D721Med (cell line): ENCODE results near the gene LRRN2.
A peak's percentile ranks its signal among the peaks of the same experiment; 100 is the strongest.

Experiments
- DNase-seq: peaks from one replicate; pipeline ENCODE4 v3.0.0; 2011; ENCODE audit warnings: low spot score; ENCODE audit not compliant: insufficient read length
- FAIRE-seq: peaks from 2 replicates; lab custom pipeline; 2011; peaks lifted over from hg19 to GRCh38; lab: Jason Lieb, UNC
- CTCF ChIP-seq: IDR thresholded peaks from 2 replicates; pipeline ENCODE4 v1.5.1; 2012; ENCODE audit warnings: mild to moderate bottlenecking, control low read depth; ENCODE audit not compliant: insufficient read depth; ENCODE audit errors: missing control alignments

The LRRN2 gene

GRCh38 chr1:204705888-204706837 lies 20.6 kb upstream of the LRRN2 start:
- DNase-seq (no peak), FAIRE-seq (no peak)
- no peak for TF ChIP-seq CTCF

GRCh38 chr1:204705493-204705811 lies 19.9 kb upstream of the LRRN2 start:
- TF ChIP-seq CTCF, result no peak
- DNase-seq (no peak), FAIRE-seq (no peak)

- no peak for TF ChIP-seq CTCF
- FAIRE-seq (peak; percentile 74), DNase-seq (no peak)
These were observed 19.4 kb upstream of the LRRN2 start for GRCh38 chr1:204704794-204705492.

- DNase-seq, result no peak
- FAIRE-seq, result no peak
- TF ChIP-seq CTCF, result no peak
These were observed 18.5 kb upstream of the LRRN2 start for GRCh38 chr1:204703826-204704612.

- DNase-seq (no peak), FAIRE-seq (no peak)
- no peak for TF ChIP-seq CTCF
These were observed 17.7 kb upstream of the LRRN2 start for GRCh38 chr1:204703268-204703664.

- TF ChIP-seq CTCF, result no peak
- no peak for DNase-seq
- FAIRE-seq, result no peak
These were observed 17.2 kb upstream of the LRRN2 start for GRCh38 chr1:204702552-204703267.
